Parathyroid adenoma (tissue), 2 donors: Measurements from ENCODE around the gene SLC13A1.
"Not testable (repeated sequence)": the region's sequence is repeated elsewhere in the genome, so short reads cannot be mapped to it uniquely, and the experiment has no call there.

ENCODE experiments used
- H2AFZ ChIP-seq: fragments of 300-600 bp; sonication (generic); one replicate; pipeline ENCODE4 v1.7.0; 2017; ENCODE audit warnings: antibody characterized with exemption, mild to moderate bottlenecking
- H3K27ac ChIP-seq: fragments of 300-600 bp; sonication (generic); one replicate; pipeline ENCODE4 v1.7.0; 2017
- H3K27me3 ChIP-seq: fragments of 300-600 bp; sonication (generic); one replicate; pipeline ENCODE4 v1.7.0; 2017; ENCODE audit warnings: low read length; ENCODE audit not compliant: control insufficient read depth, insufficient read depth
- H3K36me3 ChIP-seq: fragments of 300-600 bp; sonication (generic); one replicate; pipeline ENCODE4 v1.7.0; 2017; ENCODE audit warnings: low read length; ENCODE audit not compliant: control insufficient read depth, insufficient read depth
- H3K4me1 ChIP-seq: fragments of 300-600 bp; sonication (generic); one replicate; pipeline ENCODE4 v1.7.0; 2017; ENCODE audit warnings: control low read depth
- H3K4me2 ChIP-seq: fragments of 300-600 bp; sonication (generic); one replicate; pipeline ENCODE4 v1.7.0; 2017; ENCODE audit warnings: low read length
- H3K4me3 ChIP-seq: fragments of 300-600 bp; sonication (generic); one replicate; pipeline ENCODE4 v1.7.0; 2017; ENCODE audit warnings: low read depth, low read length
- H3K79me2 ChIP-seq: fragments of 300-600 bp; sonication (generic); one replicate; pipeline ENCODE4 v1.7.0; 2017; ENCODE audit warnings: control low read depth
- H3K9ac ChIP-seq: fragments of 300-600 bp; sonication (generic); one replicate; pipeline ENCODE4 v1.7.0; 2017; ENCODE audit warnings: mild to moderate bottlenecking
- H3K9me3 ChIP-seq: fragments of 300-600 bp; sonication (generic); one replicate; pipeline ENCODE4 v1.7.0; 2017; ENCODE audit warnings: low read length; ENCODE audit not compliant: control insufficient read depth
- TF ChIP-seq, protein P1 (sequence below): fragments of 300-600 bp; sonication (generic); IDR thresholded peaks from one replicate; pipeline ENCODE4 v1.7.0; 2017; ENCODE audit warnings: antibody characterized with exemption, mild to moderate bottlenecking
- donor health status: primary hyperparathyroidism.

Gene SLC13A1

DNA sequence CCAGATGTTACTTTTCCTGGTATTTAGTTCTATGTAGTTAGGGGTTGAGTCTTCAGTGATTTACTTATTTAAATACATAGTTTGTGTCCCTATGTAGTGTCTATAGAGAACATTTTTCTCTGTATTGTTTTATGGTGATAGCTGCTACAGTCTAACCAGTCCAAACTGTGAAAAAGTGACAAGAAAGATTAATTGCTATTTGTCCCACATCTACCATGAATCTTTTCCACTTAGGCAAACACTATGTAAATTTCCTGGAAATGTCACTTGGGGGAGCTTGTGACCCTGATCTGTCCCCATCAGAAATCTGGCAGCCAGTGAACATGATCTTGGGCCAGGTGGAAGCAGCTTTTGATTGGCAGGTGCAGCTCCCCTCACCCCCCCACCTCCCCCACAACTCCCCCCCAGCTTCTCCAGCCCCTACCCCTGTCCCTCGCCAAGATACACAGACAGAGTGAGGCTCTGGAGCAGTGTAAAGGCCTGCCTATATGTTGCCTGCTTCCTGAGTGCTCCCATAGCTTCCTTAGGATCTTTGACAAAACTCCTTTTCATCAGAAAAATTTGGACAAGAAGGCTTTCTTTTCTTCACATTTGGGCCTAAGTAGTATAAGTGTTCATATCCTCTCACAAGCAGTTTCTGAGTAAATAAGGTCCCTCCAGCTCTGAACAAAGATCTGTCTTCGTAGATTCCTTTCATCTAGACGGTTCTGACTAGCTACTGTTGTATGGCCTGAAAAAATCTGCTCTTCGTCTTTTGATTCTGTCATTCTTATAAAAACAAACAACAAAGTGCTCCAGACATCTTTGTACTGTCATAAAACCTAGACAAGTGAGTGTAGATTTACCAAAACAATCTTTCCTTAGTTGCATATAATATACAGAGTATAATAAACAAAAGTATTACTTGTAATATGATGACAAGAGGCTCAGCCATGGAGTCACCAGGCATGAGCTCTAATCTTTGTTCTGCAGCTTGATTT, 31.5 kb upstream of the SLC13A1 start:
- H3K4me3 ChIP-seq: no peak overlapping the region
- H3K4me1 ChIP-seq: no peaks in the 10 kb centered on the region
- TF ChIP-seq, protein P1, sequence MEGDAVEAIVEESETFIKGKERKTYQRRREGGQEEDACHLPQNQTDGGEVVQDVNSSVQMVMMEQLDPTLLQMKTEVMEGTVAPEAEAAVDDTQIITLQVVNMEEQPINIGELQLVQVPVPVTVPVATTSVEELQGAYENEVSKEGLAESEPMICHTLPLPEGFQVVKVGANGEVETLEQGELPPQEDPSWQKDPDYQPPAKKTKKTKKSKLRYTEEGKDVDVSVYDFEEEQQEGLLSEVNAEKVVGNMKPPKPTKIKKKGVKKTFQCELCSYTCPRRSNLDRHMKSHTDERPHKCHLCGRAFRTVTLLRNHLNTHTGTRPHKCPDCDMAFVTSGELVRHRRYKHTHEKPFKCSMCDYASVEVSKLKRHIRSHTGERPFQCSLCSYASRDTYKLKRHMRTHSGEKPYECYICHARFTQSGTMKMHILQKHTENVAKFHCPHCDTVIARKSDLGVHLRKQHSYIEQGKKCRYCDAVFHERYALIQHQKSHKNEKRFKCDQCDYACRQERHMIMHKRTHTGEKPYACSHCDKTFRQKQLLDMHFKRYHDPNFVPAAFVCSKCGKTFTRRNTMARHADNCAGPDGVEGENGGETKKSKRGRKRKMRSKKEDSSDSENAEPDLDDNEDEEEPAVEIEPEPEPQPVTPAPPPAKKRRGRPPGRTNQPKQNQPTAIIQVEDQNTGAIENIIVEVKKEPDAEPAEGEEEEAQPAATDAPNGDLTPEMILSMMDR: no peak
- peak overlapping the region; percentile 23 for H2AFZ ChIP-seq
- H3K9me3 ChIP-seq: no peaks in the 10 kb centered on the region
- H3K27ac ChIP-seq: no peak overlapping the region
- no peaks in the 10 kb centered on the region for H3K36me3 ChIP-seq
- H3K79me2 ChIP-seq: no peaks in the 10 kb centered on the region
- H3K9ac ChIP-seq: no peak overlapping the region
- no peaks in the 10 kb centered on the region for H3K27me3 ChIP-seq
- no peak overlapping the region for H3K4me2 ChIP-seq

DNA sequence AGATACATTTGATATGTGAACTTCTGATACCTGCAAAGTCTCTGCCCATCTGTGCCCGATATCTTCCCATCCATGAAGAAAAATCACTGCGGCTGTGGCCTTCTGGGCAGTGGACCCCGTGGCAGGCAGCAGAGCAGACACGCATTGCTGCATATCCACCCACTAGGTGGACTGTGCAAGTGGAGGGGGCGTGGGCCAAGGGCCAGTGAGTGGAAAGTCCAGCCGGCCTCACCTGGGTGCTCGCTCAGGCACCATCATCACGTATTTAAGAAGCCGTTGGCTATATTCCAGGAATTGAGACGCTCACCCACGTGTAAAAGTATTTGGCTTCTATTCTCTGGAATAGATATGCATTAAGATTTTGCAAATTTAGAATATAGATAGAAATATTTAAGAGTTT, 30.8 kb upstream of the SLC13A1 start:
- H3K79me2 ChIP-seq: no peaks in the 10 kb centered on the region
- no peak overlapping the region for H3K9ac ChIP-seq
- H3K36me3 ChIP-seq: no peaks in the 10 kb centered on the region
- TF ChIP-seq, protein P1: no peak
- H3K4me2 ChIP-seq: no peak overlapping the region
- H2AFZ ChIP-seq: peak overlapping the region; percentile 44
- no peaks in the 10 kb centered on the region for H3K9me3 ChIP-seq
- H3K27me3 ChIP-seq: no peaks in the 10 kb centered on the region
- H3K4me3 ChIP-seq: no peak overlapping the region
- H3K4me1 ChIP-seq: no peaks in the 10 kb centered on the region
- no peak overlapping the region for H3K27ac ChIP-seq

DNA sequence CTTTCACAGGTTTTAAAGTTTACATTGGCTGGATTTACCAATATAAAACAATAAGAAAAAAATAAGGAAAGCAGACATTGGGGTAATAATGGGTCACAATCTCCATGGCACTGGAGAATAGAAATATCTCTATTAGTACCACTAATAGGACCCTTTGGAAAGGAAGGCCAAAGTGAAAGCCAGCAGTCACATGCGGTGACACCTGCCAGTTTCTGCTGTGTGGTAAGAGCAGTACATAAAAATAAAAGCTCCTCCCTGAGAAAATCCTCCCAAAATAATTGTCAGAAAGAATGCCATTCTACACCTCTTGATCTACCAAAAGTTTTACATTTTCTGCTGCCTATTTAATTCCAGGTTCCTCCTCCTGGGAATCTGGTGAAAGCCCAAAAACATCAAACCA, 30.4 kb upstream of the SLC13A1 start:
- no peak overlapping the region for H3K9ac ChIP-seq
- H3K27me3 ChIP-seq: no peaks in the 10 kb centered on the region
- no peaks in the 10 kb centered on the region for H3K4me1 ChIP-seq
- H3K36me3 ChIP-seq: no peaks in the 10 kb centered on the region
- H3K9me3 ChIP-seq: no peaks in the 10 kb centered on the region
- TF ChIP-seq, protein P1: no peak
- H3K79me2 ChIP-seq: no peaks in the 10 kb centered on the region
- H3K4me2 ChIP-seq: no peak overlapping the region
- H2AFZ ChIP-seq: peak overlapping the region; percentile 44
- no peak overlapping the region for H3K27ac ChIP-seq
- no peak overlapping the region for H3K4me3 ChIP-seq

DNA sequence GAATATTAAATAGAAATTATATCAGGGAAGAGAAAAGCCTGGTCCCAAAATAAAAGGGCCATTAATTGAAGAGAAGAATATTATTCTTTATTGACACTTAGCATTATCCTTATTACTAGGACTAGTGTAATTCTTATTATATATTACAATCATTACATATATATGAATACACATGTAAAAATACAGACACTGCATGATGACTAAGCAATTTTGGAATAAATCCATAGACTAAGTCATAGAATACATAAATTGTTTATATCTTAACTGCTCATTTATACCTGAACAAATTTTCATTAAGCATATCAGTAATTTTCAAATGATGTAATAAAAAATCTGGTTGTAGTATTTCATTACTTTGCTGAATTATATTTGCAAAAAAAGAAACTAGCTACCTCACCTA, 29.7 kb upstream of the SLC13A1 start:
- Histone ChIP-seq H2AFZ (no peak overlapping the region), H3K79me2 (no peaks in the 10 kb centered on the region), H3K27me3 (no peaks in the 10 kb centered on the region), H3K9me3 (no peaks in the 10 kb centered on the region), H3K27ac (no peak overlapping the region), H3K36me3 (no peaks in the 10 kb centered on the region), H3K4me3 (no peak overlapping the region), H3K9ac (no peak overlapping the region), H3K4me1 (no peaks in the 10 kb centered on the region), H3K4me2 (no peak overlapping the region)
- TF ChIP-seq, protein P1: no peak

DNA sequence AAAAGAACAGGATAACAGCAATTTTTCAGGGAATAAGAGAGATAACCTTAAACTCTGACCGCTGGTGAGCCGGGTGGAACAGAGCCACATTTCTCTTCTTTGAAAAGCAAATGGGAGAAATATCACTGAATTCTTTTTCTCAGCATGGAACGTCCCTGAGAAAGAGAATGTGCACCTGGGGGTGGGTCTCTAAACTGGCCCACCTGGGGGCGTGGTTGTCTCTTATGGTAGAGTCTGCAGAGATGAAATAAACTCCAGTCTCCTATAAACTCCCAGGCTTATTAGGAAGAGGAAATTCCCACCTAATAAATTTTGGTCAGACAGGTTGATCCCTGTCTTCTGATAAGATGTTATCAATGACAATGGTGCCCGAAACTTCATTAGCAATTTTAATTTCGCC, 27.9 kb upstream of the SLC13A1 start:
- H3K4me3 ChIP-seq, H3K27ac ChIP-seq, H3K9me3 ChIP-seq, H3K36me3 ChIP-seq, H3K79me2 ChIP-seq, H3K27me3 ChIP-seq, H3K4me1 ChIP-seq, H3K4me2 ChIP-seq, H3K9ac ChIP-seq, H2AFZ ChIP-seq: not testable (repeated sequence)
